SKM-1 treated with dmso at 0.1 percent for 144 hours (cell line): Measurements from ENCODE around the gene LRRC42.
"Not testable (repeated sequence)": the region's sequence is repeated elsewhere in the genome, so short reads cannot be mapped to it uniquely, and the experiment has no call there.

ENCODE experiments used
- DNase-seq: peaks from one replicate; lab custom pipeline; 2025; ENCODE audit not compliant: unreplicated experiment; lab: John Stamatoyannopoulos, UW

The LRRC42 gene

GRCh38 chr1:54003750-54004480, 57.8 kb downstream of the LRRC42 start:
- not testable (repeated sequence) for DNase-seq

DNA sequence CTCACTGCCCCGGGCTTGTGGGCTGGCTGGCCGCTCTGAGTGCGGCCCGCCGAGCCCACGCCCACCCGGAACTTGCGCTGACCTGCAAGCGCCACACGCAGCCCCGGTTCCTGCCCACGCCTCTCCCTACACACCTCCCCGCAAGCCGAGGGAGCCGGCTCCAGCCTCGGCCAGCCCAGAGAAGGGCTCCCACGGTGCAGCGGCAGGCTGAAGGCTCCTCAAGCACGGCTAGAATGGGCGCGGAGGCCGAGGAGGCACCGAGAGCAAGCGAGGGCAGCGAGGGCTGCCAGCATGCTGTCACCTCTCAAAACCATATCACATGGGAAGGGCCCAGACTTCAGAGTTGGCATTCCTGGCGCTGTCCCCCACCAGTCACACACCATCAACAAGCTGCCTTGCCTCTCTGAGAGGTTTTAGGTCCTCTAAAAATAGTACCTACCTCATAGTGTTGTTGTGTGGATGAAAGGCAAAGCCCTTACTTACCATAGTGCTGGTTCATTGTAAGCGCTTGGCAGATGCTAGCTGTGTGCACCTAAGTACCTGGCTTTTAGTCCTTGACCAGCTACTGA, 58.4 kb downstream of the LRRC42 start:
- DNase-seq: no peak

DNA sequence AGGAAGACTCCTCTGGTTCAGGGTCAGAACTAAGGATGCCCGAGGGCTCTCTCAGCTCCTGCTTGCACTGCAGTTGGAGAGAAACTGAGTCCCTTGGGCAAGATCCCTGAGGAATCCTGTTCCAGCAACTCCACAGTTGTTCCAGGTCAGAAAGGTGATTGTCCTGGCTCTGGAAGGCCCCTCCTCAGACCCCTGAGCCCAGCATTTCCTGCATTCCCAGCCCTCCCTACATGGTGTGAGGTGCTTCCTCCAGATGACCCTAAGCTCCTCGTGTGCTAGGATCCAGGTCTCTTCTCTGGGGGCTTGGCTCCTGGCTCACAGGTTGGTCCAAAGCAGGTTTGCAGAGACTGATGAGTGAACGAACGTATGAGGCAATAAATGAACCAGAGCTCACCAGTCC, 60.4 kb downstream of the LRRC42 start:
- DNase-seq: no peak

DNA sequence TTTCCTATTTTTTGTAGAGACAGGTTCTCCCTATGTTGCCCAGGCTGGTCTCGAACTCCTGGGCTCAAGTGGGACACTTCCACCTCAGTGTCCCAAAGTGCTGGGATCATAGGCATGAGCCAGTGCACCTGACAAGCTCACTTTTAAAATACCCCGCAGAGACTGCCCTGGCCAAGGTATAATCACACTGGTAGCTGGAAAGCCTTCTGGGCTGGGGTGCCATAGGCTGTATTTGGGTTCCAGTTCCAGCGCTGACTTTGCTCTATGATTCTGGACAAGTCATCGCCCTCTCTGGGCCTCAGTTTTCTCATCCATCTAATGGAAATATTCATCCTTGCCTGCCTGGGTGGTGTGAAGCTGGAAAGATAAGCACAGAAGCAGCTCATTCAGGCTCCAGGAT, 61.5 kb downstream of the LRRC42 start:
- DNase-seq: no peak

GRCh38 chr1:54008876-54009275, 62.7 kb downstream of the LRRC42 start:
- no peak for DNase-seq

- no peak for DNase-seq
Measured at GRCh38 chr1:54009406-54009805, 63.3 kb downstream of the LRRC42 start.

GRCh38 chr1:54010415-54011117, 64.4 kb downstream of the LRRC42 start:
- no peak for DNase-seq

- no peak for DNase-seq
Measured at GRCh38 chr1:54011316-54012007, 65.3 kb downstream of the LRRC42 start.

- DNase-seq: no peak
Measured at GRCh38 chr1:54012008-54012325, 65.8 kb downstream of the LRRC42 start.

GRCh38 chr1:54012863-54013262, 66.7 kb downstream of the LRRC42 start:
- DNase-seq: no peak

- DNase-seq: no peak
Measured at GRCh38 chr1:54013393-54014008, 67.4 kb downstream of the LRRC42 start.

GRCh38 chr1:54014009-54014629, 68.0 kb downstream of the LRRC42 start:
- no peak for DNase-seq

GRCh38 chr1:54016343-54017282, 70.5 kb downstream of the LRRC42 start:
- no peak for DNase-seq
